Progenitor cell of endocrine pancreas (in vitro differentiated cells): ENCODE results near the gene ETHE1. TPM values are rescaled to one million over a fixed set of nuclear protein-coding genes. Genes with fewer than 3 reads are reported as not detected.

Experiments
- DNase-seq: peaks from one replicate; pipeline ENCODE4 v3.0.0; 2021; ENCODE audit warnings: low spot score; ENCODE audit not compliant: unreplicated experiment
- H3K27ac Mint-ChIP-seq: 2 replicates; pipeline ENCODE4 v1.8.0; 2021; ENCODE audit warnings: mild to moderate bottlenecking, moderate library complexity, mixed read lengths
- H3K27me3 Mint-ChIP-seq: 2 replicates; pipeline ENCODE4 v1.8.0; 2021; ENCODE audit warnings: mixed read lengths
- H3K36me3 Mint-ChIP-seq: 2 replicates; pipeline ENCODE4 v1.8.0; 2022; ENCODE audit warnings: mixed read lengths; ENCODE audit not compliant: insufficient read depth
- H3K4me1 Mint-ChIP-seq: 2 replicates; pipeline ENCODE4 v1.8.0; 2021; ENCODE audit warnings: low read depth, mixed read lengths
- H3K4me3 Mint-ChIP-seq: 2 replicates; pipeline ENCODE4 v1.8.0; 2021; ENCODE audit warnings: low read depth, mild to moderate bottlenecking, moderate library complexity, mixed read lengths
- H3K9me3 Mint-ChIP-seq: 2 replicates; pipeline ENCODE4 v1.8.0; 2021; ENCODE audit warnings: low read depth, mixed read lengths
- total RNA-seq: library from RNA; stranded (reverse); gene quantifications from 2 replicates; pipeline ENCODE4 v1.2.1, GENCODE V29; 2021
- TF ChIP-seq, protein P1 (sequence below): fragments of 200-600 bp; sonication (generic); IDR thresholded peaks from one replicate; pipeline ENCODE4 v1.5.0; 2021; ENCODE audit warnings: antibody characterized with exemption, mild to moderate bottlenecking; ENCODE audit not compliant: unreplicated experiment

ETHE1 gene
- total RNA-seq, 1 donor from 2014 or later = 28.0 TPM

DNA sequence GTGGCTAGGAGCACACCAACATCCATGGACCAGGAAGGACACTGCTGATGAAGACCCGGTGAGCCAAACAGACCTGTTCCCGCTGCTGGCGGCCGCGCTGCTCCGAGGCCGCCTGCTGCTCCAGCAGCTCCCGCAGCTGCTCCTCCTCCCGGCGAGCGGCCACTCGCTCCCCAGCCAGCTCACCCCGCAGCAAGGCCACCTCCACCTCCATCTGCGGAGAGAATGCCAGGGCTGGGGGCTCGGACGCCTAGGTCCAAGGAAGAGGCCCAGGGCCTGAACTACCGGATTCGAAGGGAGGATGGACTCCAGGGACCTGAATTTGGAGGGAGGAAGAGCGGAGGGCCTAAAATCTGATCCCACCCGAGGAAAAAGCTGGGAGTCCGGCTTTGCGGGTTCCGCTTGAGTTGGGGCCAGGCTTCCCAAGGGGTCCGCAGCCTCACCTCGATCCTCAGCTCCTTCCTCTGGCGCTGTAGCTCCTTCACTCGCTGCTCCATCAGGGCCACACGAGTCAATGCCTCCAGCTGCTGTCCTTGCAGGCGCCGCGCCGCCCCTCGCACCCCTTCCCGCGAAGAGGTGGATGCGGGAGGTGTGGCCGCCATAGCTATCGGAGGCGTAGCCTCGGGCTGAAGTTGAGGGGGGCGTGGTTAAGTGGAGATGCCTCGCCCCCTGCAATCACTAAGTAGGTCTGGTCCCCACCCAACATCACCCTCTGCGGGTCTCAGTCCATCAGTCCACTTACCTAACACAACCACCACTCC lies 25.2 kb downstream of the ETHE1 start:
- TF ChIP-seq, protein P1, sequence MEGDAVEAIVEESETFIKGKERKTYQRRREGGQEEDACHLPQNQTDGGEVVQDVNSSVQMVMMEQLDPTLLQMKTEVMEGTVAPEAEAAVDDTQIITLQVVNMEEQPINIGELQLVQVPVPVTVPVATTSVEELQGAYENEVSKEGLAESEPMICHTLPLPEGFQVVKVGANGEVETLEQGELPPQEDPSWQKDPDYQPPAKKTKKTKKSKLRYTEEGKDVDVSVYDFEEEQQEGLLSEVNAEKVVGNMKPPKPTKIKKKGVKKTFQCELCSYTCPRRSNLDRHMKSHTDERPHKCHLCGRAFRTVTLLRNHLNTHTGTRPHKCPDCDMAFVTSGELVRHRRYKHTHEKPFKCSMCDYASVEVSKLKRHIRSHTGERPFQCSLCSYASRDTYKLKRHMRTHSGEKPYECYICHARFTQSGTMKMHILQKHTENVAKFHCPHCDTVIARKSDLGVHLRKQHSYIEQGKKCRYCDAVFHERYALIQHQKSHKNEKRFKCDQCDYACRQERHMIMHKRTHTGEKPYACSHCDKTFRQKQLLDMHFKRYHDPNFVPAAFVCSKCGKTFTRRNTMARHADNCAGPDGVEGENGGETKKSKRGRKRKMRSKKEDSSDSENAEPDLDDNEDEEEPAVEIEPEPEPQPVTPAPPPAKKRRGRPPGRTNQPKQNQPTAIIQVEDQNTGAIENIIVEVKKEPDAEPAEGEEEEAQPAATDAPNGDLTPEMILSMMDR = no peak
- H3K4me3 Mint-ChIP-seq = peak overlapping the region; percentile 38
- peaks cover 12% of the 10 kb centered on the region for H3K36me3 Mint-ChIP-seq
- DNase-seq = no peak
- peaks cover 10% of the 10 kb centered on the region for H3K27me3 Mint-ChIP-seq
- H3K27ac Mint-ChIP-seq = no peak overlapping the region
- H3K4me1 Mint-ChIP-seq = peaks cover 30% of the 10 kb centered on the region
- no peaks in the 10 kb centered on the region for H3K9me3 Mint-ChIP-seq

DNA sequence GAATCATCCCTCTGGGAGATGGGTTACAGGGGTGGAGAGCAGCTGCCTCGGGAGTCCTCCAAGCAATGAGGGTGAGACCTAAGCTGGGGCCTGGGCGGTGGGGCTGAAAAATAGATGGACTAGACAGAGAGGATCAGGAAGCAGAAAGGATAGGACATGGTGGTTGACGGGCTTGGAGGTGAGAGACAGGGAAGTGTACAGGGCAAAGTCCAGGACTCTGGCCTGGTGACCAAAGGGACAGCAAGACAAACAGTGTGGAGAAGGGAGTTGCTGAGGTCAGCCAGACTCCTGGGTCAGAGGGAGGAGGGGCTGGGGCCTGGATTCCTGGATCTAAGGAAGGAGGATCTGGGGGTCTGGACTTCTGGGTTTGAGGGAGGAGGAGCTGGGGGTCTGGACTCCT lies 28.0 kb downstream of the ETHE1 start:
- peaks cover 23% of the 10 kb centered on the region for H3K4me1 Mint-ChIP-seq
- no peak overlapping the region for H3K4me3 Mint-ChIP-seq
- H3K27ac Mint-ChIP-seq = peak overlapping the region; percentile 90
- H3K27me3 Mint-ChIP-seq = peaks cover 10% of the 10 kb centered on the region
- TF ChIP-seq, protein P1 = no peak
- DNase-seq = no peak
- no peaks in the 10 kb centered on the region for H3K9me3 Mint-ChIP-seq
- peaks cover 18% of the 10 kb centered on the region for H3K36me3 Mint-ChIP-seq

DNA sequence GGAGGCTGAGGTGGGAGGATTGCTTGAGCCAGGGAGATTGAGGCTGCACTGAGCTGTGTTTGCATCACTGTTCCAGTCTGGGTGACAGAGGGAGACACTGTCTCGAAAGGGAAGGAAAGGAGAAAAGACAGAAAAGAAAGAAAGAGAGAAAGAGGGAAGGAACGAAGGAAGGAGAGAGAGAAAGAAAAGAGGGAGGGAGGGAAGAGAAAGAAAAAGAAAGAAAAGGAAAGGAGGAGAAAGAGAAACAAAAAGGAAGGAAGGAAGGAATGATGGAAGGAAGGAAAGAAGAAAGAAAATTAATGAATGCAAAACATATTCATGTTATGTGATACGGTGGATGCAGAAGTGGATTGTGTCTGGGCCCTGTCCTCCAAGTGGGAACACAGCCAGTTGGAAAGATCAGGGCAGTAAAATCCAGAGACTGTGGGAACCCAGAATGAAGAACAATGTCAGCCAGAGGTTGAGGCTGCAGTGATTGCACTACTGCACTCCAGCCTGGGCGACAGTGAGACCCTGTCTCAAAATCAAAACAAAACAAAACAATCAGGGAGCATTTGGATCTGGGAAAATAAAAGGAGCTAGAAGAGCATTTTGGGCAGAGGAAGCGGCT lies 28.7 kb downstream of the ETHE1 start:
- Mint-ChIP-seq H3K27ac (no peak overlapping the region), H3K4me1 (peaks cover 20% of the 10 kb centered on the region), H3K36me3 (peaks cover 18% of the 10 kb centered on the region), H3K9me3 (no peaks in the 10 kb centered on the region), H3K4me3 (no peak overlapping the region), H3K27me3 (peaks cover 6% of the 10 kb centered on the region)
- TF ChIP-seq, protein P1 = no peak
- no peak for DNase-seq

DNA sequence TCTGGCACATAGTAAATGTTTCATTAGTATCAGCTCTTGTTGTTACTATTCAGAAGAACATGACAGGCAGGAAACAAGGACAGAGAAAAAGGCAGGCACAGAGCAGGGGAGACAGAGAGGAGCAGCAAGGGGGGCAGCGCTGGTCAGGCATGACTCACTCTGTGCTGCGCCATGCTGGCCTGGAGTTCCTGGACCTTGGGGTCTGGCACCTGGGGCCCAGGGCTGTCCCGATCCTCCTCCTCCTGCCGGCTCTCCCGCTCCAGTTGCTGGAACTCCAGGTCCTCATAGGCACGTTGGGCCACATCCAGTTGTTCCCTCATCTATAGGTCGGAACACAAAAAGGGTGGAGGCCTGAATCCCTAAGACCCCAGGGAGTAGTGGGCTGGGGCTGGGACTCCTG lies 30.0 kb downstream of the ETHE1 start:
- no peaks in the 10 kb centered on the region for H3K9me3 Mint-ChIP-seq
- no peak for DNase-seq
- peaks cover 11% of the 10 kb centered on the region for H3K36me3 Mint-ChIP-seq
- TF ChIP-seq, protein P1 = no peak
- no peak overlapping the region for H3K27ac Mint-ChIP-seq
- no peaks in the 10 kb centered on the region for H3K27me3 Mint-ChIP-seq
- peaks cover 16% of the 10 kb centered on the region for H3K4me1 Mint-ChIP-seq
- no peak overlapping the region for H3K4me3 Mint-ChIP-seq

DNA sequence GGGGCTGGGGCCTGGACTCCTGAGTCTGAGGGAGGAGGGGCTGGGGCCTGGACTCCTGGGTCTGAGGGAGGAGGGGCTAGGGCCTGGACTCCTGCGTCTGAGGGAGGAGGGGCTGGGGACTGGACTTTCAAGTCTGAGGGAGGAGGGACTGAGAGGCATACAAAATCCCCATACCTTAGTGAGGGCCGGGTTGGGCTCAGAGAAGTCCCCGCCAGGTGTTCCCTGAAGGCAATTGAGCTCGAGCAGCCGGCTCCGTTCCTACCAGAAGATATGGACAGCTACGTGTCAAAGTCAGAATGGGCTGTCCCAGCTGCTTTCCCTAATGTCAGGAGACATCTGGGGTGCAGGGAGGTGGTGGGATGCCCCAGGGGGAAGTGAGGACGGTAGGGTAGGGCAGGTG lies 31.9 kb downstream of the ETHE1 start:
- H3K4me3 Mint-ChIP-seq = no peak overlapping the region
- H3K27me3 Mint-ChIP-seq = no peaks in the 10 kb centered on the region
- H3K27ac Mint-ChIP-seq = no peak overlapping the region
- H3K36me3 Mint-ChIP-seq = peaks cover 10% of the 10 kb centered on the region
- TF ChIP-seq, protein P1 = no peak
- H3K4me1 Mint-ChIP-seq = peaks cover 15% of the 10 kb centered on the region
- DNase-seq = no peak
- H3K9me3 Mint-ChIP-seq = no peaks in the 10 kb centered on the region
